ENCODE results near the gene CCL4L2. TPM values are rescaled to one million over a fixed set of nuclear protein-coding genes. Genes with fewer than 3 reads are reported as not detected.
"Not testable (repeated sequence)": the region's sequence is repeated elsewhere in the genome, so short reads cannot be mapped to it uniquely, and the experiment has no call there.

Gene CCL4L2
- total RNA-seq, result 100 to 1,000 TPM; 831 TPM

DNA sequence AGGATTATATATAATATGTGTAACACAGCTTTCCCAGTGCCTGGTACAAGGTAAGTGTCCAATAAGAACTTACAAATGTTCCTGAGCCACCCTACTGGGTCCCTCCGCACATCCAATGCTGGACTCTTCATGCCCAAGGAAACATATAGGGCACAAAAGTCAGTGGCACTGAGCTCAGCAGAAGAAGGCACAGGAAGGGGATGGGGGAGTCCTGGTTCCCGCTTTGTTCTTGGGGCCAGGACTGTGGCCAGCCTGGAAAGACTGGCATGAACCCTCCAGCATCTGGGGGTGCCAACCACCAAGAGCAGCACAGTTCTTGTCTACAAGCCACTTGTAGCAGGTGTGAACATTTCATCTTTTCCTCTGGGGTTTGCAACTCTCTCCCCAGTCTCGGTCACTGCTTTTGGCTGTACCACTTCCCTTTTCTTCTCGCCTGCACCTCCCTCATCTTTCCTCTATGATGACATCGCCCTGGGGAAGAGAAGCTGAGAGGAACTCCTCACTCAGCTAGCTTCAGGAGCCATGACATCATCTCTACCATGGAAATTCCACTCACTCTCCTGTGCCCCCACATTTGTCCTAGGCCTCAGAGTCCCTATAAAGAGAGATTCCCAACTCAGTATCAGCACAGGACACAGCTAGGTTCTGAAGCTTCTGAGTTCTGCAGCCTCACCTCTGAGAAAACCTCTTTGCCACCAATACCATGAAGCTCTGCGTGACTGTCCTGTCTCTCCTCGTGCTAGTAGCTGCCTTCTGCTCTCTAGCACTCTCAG, at the start of gene CCL4L2:
Gene CCL4L2, plus strand, starts transcription at position 625 of the 773 bp plus-strand sequence.
- POLR2A ChIA-PET, result interaction anchor here (1.8 to 4.3 kb wide), 2 partner anchors 13 to 18 kb away, joined by 9 to 44 read pairs; partner anchors contain the start of genes CCL3L1 and CCL3L3
- CTCF ChIA-PET, result interaction anchor here (2.3 kb wide), 1 partner anchor 13 kb away, joined by 12 read pairs; no protein-coding TSS in a partner anchor

DNA sequence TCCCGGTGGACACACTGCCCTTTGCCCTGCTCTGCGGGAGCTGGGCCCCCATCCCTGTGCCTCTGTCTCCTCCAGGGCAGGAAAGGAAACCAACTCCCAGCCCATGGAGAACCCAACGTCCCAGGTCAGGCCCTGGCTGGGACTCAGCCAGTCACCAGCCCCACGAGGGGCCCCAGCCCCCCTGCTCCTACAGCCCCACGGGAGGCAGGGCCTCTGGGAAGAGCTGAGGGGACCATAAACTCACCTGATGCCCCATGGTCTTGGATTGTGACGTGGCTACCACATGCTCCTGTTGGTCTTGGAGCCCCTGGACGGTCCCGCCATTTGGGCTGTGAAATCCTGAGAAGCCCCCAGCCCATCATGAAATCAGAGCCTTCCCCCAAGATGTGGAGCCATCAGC, 42.0 kb upstream of the CCL4L2 start:
- POLR2A ChIA-PET, CTCF ChIA-PET: not testable (repeated sequence)

DNA sequence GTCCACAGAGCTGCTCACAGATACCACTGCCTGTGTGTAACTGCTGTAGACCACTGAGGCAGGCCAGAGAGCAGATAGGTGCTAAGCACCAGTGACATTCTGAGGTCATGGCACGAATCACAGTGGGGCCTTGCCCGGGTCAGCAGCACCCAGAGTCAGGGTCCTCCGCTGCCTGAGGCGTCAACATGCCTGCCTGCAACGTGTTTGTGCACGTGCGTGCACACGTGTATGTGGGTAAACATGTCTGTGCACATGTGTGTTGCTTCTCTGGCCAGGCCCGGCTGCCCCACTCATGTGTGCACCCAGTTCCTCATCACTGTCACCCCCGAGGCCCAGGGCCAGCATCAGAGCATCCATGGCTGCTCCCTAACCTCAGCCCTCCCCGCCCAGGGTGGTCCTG, 34.3 kb upstream of the CCL4L2 start, which contains the start of gene TBC1D3B:
Gene TBC1D3B, minus strand, starts transcription at position 101 of the 400 bp plus-strand sequence. CDS start 1,586 bp downstream, outside the sequence.
- CTCF ChIA-PET, POLR2A ChIA-PET: not testable (repeated sequence)

DNA sequence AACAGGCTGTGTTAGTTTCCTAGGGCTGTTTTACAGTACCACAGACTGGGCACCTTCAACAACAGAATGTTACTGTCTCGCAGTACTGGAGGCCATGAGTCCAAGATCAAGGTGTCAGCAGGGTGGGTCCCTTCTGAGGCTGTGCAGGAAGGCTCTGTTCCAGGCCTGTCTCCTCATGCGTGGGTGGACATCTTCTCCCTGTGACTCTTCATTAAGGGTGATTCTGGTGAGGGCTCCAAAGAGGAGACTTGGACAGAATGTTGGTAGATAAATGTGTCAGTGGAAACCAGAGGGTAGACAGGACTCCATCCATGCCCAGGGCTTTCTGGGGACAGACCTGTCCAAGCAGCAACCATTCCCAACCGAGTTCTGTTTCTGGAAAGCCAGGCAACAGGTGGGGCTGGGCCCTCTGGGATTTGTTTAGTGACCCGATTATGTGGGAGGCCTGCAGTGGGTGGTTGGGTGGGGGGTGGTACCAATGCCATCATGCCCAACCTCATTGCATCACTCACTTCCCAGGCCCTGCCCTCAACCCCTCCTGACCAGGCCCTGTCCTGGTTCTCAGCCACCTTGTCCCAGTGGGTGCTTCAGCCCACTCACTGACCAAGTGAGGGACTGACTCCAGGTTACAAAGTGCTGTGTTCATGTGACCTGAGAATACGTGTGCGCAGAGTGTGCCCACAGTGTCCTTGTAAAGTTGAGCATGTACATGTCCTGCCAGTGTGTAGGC, 29.3 kb upstream of the CCL4L2 start:
- CTCF ChIA-PET, result not testable (repeated sequence)
- POLR2A ChIA-PET, result interaction anchor here (3.6 to 3.8 kb wide), 2 partner anchors 11 to 15 kb away, joined by 36 to 61 read pairs; partner anchors contain the start of genes CCL3L1 and CCL3L3

DNA sequence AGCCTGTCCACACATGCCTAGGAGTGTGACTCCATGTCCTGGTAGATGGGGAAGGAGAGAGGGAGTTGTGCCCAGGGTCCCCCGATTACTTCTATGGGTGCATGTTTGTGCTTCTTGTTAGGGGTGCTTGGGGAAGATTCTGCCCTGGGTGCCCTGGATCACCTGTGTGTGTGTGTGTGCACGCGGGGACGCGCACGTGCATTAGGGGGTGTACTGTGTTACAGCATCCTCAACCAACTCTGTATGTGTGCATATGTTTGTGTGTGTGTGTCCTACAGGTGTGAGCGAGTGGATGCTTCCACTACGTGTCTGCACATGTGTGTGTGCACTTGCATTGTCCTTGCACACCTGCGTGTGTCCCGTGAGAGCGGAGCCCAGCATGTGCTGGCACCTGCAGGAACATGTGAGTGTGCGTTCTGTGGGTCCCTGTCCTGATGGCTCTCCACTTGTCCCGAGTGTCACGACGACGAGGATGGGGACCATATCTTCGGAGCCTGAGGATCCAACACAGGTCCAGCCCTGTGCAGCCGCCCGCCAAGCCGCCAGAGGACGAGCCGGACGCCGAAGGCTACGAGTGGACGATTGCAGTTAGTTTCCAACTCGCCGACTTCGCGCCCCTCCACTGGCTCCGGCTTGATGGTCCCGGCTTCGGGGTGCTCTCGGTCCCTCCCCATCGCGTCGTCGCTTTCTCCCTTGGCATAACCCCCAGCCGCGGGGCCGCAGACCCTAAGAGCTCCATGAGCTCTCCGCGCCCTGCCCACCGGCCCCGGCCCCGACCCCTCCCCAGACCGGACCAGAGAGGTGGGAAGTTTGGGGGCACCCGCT, 28.5 kb upstream of the CCL4L2 start:
- CTCF ChIA-PET, result interaction anchor here (0.5 to 1.9 kb wide), 8 partner anchors 10 to 301 kb away, joined by 3 to 7 read pairs (median 4); partner anchors contain the start of genes CCL3L1 and CCL3L3

DNA sequence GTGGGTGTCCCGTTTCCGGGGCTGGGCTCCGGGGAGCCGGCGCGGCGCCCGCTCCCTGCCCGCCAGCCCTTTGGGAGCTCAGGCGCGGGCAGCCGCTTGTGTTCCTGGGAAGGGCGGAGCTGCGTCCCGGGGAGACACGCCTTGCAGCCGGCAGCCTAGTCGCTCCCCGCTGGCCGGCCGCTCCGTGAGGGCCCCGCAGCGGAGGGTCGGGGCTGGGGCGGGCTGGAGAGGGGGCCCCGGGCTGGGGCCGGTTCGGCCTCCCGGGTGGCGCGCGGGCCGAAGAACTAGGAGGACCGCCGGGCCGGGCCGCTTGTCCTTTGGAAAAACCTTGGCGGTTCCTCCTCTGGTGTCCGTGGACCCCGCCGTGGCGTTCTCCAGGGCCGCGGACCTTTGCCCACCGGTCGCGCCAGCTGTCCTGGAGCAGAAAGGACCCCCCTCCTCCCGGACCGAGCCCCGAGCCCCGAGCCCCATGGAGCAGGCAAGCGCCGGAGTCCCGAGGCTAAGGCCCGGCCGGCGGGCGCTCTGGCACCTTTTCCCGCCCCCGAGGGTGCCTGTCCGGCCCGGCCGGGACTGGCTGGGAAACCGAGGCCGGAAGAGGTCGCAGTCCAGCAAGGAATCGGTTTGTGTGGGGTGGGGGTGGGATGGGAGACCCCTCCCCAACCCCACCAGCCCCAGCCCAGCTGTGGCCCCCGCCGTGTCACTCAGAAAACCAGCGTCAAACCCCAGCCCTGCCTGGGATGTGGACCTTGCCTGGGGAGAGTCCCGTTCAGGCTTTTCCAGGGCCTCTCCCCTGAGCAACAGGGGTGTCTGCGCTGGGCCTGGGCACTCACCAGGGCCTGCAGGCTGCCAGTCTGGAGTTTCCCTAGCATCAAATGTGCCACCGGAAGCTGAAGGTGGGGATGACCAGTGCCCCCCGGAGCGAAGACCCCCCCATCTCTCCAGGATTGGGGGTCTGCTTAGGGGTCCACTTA, 27.6 kb upstream of the CCL4L2 start:
- ChIA-PET CTCF (interaction anchor here (0.5 to 1.9 kb wide), 11 partner anchors 9 to 300 kb away, joined by 3 to 7 read pairs (median 4); partner anchors contain the start of genes CCL3L1 and CCL3L3), POLR2A (interaction anchor here (1.3 to 3.8 kb wide), 3 partner anchors 10 to 16 kb away, joined by 5 to 61 read pairs (median 36); partner anchors contain the start of genes CCL3L1 and CCL3L3)

More for the DNA sequence above, 28.5 kb upstream of the CCL4L2 start:
- POLR2A ChIA-PET, result interaction anchor here (1.3 to 3.8 kb wide), 3 partner anchors 11 to 17 kb away, joined by 5 to 61 read pairs (median 36); partner anchors contain the start of genes CCL3L1 and CCL3L3

DNA sequence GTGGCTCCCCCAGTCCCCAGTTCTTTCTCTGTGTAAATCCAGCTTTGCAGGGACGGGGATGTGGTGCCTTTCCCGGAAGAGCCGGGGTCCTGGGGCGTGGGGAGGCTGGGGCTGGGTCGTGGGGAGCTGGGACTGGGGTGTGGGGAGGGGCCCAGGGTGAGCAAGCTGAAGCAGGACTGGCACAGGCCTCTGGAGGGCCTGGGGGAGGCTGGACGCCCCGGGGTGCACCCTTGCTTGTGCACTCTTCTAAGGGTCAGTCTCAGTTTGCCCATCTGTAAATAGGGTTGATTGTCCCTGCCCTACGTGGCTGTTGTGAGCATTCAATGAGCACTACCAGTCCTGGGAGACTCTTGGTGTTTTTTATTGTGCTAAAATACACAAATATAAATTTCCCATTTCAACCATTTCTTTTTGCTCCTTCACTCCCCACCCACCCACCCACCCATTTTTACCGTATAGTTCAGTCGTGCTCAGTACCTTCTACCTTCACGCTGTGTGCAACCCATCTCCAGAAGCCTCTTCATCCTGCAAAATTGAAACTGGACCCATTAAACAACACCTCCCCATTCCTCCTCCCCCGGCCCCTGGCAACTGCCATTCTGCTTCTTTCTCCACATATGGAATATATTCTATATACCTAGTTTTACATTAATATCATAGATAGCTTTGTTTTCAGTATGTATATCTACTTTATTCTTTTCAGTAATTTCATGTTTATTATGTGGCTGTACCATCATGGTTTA, 26.7 kb upstream of the CCL4L2 start:
- CTCF ChIA-PET, result interaction anchor here (0.7 to 1.9 kb wide), 8 partner anchors 10 to 415 kb away, joined by 3 to 7 read pairs (median 3); partner anchors contain the start of genes CCL3L1 and CCL3L3
- POLR2A ChIA-PET, result interaction anchor here (0.9 to 3.8 kb wide), 3 partner anchors 9 to 22 kb away, joined by 4 to 61 read pairs (median 36); partner anchors contain the start of genes CCL3L1 and CCL3L3

DNA sequence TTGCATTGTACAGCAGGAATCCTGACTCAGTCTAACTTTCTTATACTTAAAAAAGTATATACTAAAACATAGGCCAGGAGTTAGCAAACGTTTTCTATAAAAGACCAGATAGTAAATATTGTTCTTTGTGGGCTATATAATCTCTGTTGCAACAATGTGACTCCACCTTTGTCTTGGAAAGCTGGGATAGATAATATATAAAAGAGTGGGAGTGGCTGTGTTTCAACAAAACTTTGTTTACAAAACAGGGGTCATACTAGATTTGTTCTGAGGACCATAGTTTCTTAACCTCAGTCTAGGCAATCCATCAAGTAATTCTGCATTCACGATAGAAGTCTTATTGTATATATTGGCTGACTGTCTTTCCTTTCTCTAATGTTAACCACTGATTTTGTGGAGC, 25.4 kb upstream of the CCL4L2 start:
- ChIA-PET CTCF (interaction anchor here (0.7 to 1.0 kb wide), 2 partner anchors 14 to 19 kb away, joined by 3 read pairs; no protein-coding TSS in a partner anchor), POLR2A (interaction anchor here (0.9 to 3.8 kb wide), 3 partner anchors 8 to 21 kb away, joined by 4 to 61 read pairs (median 36); partner anchors contain the start of genes CCL3L1 and CCL3L3)

DNA sequence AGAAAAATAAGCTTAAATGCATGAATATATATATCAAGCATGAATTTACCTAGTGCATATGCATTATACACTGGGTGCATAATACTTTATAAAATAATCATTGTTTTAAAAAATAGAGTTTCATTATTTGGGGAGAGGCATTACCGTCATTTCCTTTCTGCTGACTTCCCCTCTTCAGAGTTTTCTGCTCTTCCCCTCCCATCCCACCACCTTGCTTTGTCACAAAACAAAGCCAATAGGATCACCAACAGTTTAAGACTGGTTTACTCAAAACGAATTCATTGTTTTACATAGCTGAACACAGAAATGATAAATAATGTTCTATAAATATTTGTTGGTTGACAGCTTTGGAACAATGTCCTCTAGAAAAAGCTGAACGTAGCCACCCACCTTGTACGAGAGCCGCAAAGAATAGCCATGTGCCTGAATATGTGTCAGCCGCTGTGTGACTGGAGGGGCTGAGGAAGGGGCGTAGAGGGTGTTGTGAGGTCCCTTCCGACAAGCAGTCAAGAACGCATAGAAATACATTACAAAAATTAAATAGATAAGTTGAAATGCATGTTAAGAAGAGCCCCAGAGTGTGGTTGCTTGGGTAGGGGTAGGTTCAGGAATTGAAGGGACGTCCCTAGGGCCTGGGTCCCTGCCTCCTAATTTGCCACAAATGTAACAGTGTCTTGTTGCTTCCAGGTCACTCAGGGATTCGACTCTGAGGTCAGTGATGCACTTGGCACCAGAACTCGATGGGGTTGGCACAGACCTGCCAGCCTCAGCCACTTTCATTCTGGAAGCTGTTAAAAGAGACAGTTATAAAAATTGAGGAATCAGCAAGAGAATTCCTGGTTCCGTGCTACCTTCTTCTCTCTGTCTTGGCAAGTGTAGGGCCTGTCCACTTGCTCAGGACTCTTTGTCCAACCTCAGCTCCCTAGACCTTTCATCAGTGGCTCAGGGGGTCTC, 23.8 kb upstream of the CCL4L2 start:
- ChIA-PET POLR2A (interaction anchor here (0.6 to 1.2 kb wide), 4 partner anchors 9 to 97 kb away, joined by 3 to 6 read pairs (median 4); partner anchors contain the start of genes CCL3, CCL3L1 and CCL3L3), CTCF (interaction anchor here (0.7 to 2.1 kb wide), 4 partner anchors 10 to 296 kb away, joined by 3 to 6 read pairs (median 5); no protein-coding TSS in a partner anchor)

DNA sequence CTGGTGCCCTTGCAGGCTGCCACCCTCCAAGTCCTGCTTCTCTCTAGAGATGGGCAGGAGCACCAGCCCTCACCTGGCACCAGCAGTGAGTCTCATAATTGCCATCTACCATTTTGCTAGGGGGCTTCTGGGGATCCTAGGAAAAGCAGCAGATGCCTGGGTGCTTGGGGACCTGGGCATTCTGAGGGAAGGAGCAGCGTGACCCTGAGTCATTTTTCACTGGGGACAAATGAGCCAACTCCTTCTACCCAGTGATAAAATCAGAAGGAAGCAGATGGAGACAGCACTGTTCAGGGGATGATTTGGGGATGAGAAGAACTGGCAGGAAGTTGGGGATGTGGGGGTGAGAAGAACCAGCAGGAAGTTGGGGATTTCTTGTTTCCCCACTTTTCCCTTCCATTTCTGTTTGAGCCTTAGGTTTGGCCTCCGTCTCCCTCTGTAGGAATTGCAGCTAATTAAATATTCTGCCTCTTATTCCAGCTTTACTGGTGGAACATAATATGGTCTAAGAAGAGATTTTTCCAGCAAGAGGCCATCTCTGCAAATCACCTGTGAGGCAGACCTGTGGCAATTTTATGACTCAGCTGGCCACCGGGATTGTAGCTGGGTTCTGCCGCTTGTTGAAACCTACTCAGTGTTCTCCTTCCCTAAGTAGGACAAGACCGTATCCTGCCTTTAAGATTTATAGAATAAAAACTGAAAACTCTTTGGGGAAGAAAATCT, 22.8 kb upstream of the CCL4L2 start:
- POLR2A ChIA-PET, result interaction anchor here (1.2 to 2.0 kb wide), 3 partner anchors 9 to 308 kb away, joined by 3 to 17 read pairs (median 6); partner anchors contain the start of genes CCL3L1, CCL3L3 and CCL5
- CTCF ChIA-PET, result interaction anchor here (0.7 to 2.1 kb wide), 3 partner anchors 9 to 295 kb away, joined by 4 to 6 read pairs (median 6); no protein-coding TSS in a partner anchor

DNA sequence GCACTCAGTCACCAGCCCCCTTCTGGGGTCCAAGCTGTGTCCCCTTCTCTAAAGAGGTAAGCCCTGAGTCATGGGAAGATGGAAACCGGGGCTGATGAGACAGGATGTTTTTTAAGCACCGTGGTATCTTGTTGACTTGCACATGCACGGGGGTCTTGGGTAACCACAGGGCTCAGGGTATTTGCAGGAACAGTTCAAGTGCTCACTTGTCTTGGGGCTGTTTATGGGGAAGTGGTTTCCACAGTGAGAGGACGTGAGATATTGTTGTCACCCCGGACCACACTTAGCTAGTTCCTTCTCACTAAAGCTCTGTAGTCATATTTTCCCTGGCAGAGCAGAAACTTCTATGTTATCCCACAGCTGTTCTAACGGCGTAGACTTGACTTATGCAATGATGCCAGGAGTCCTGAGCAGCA, 22.0 kb upstream of the CCL4L2 start:
- ChIA-PET POLR2A (interaction anchor here (0.6 to 2.0 kb wide), 6 partner anchors 8 to 308 kb away, joined by 3 to 17 read pairs (median 5); partner anchors contain the start of genes CCL3L1, CCL3L3 and CCL5), CTCF (interaction anchor here (0.6 to 1.7 kb wide), 3 partner anchors 8 to 219 kb away, joined by 3 to 6 read pairs (median 4); no protein-coding TSS in a partner anchor)

DNA sequence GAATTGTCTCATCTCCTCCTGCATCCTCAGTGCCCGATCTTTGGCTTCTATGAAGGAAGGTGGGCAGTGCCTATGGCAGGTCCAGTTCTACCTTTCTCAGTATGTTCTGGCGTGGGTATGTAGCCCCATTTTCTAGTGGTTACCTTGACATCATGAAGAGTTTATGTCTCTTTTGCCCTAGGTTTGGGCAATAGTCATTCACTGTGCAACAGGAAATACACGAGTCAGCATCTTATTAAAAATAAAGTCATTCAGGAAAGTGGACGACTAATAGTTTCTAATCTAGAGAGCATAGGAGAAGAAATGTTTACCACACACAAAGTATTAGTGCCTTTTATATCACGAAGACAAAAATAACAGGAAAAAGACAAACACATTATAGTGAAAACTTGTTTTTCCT, 20.9 kb upstream of the CCL4L2 start:
- POLR2A ChIA-PET, result not testable (repeated sequence)

DNA sequence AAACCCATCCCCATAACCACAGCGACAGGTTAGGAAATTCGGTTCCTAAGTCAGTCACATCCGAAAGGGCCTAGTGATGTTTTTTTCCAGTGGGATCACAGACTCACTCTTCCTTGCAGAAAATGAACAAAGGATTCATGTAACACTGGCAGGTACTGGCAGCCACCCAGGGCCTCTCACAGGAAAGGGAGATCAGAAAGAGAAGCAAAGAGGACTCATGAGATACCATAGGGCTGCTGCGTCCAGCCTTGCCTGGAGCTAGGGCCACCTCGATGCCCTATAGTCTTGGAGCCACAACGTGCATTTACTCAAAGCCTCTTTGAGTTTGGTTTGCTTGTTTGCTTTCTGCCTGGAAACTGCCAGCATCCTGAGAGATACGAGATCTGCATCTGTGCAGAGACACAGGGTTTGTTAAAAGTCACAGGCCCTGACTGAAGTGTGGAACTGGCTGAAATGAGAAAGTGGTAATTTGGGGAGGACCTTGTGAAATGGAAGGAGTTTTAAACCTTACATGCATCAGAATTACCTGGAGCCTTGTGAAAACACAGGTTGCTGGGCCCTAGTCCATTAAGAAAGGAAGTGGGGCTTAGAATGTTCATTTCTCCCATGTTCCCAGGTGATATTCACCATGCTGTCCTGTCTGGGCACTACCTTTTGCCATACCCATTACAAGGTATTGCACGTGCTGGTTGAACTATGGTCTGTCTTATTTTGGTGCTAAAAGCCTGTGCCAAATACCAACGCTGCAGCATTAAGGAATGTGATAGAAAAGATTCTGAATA, 20.1 kb upstream of the CCL4L2 start:
- POLR2A ChIA-PET, result not testable (repeated sequence)
- CTCF ChIA-PET, result interaction anchor here (1.3 kb wide), 1 partner anchor 292 kb away, joined by 4 read pairs; no protein-coding TSS in a partner anchor

More for the DNA sequence above, 20.9 kb upstream of the CCL4L2 start:
- CTCF ChIA-PET, result not testable (repeated sequence)

Data from activated CD8-positive, alpha-beta memory T cell treated with anti-CD3 and anti-CD28 coated beads for 36 hours (primary cell).